Activated CD8-positive, alpha-beta T cell treated with anti-CD3 and anti-CD28 coated beads for 36 hours (primary cell): ENCODE measurements around the gene RNPEP. TPM values are rescaled to one million over a fixed set of nuclear protein-coding genes. Genes with fewer than 3 reads are reported as not detected.
A peak's percentile ranks its signal among the peaks of the same experiment; 100 is the strongest.

Experiments
- ATAC-seq: fragments of 200-7000 bp; cut with Tn5 transposase; one replicate; pipeline ENCODE4 v1.10.0; 2021; ENCODE audit warnings: mild to moderate bottlenecking, moderate library complexity
- CTCF ChIA-PET: fragments of 350-600 bp; sonication (Branson Sonifier 250); formaldehyde crosslinking; loops from one replicate; lab custom pipeline; 2021; ENCODE audit warnings: antibody characterized with exemption; lab: Charles Lee
- POLR2A ChIA-PET: fragments of 350-600 bp; sonication (Branson Sonifier 250); formaldehyde crosslinking; loops from one replicate; lab custom pipeline; 2021; ENCODE audit warnings: antibody characterized with exemption; lab: Charles Lee
- DNase-seq: peaks from one replicate; pipeline ENCODE4 v3.0.0-alpha.2; 2020
- H3K27ac Mint-ChIP-seq: one replicate; pipeline ENCODE4 v1.8.0; 2021; ENCODE audit warnings: mild to moderate bottlenecking, mixed read lengths
- H3K27me3 Mint-ChIP-seq: one replicate; pipeline ENCODE4 v1.8.0; 2021; ENCODE audit warnings: mixed read lengths
- H3K36me3 Mint-ChIP-seq: one replicate; pipeline ENCODE4 v1.8.0; 2021; ENCODE audit warnings: low read depth, mixed read lengths
- H3K4me1 Mint-ChIP-seq: one replicate; pipeline ENCODE4 v1.8.0; 2021; ENCODE audit warnings: low read depth, mixed read lengths
- H3K4me3 Mint-ChIP-seq: one replicate; pipeline ENCODE4 v1.8.0; 2021; ENCODE audit warnings: mild to moderate bottlenecking, moderate library complexity, mixed read lengths
- H3K9me3 Mint-ChIP-seq: one replicate; pipeline ENCODE4 v1.8.0; 2021; ENCODE audit warnings: mixed read lengths
- intact Hi-C: fragments of 100-400 bp; cut with micrococcal nuclease; formaldehyde crosslinking; loops from one replicate; pipeline ENCODE4 v1.10.0; 2022
- total RNA-seq, 2 experiments: library from RNA; stranded (reverse); gene quantifications; one replicate each; pipeline ENCODE4 v1.2.3, GENCODE V29; 2021
- TF ChIP-seq, protein P1 (sequence below): fragments of 200-600 bp; IDR thresholded peaks from one replicate; pipeline ENCODE4 v1.8.0; 2022; ENCODE audit warnings: antibody characterized with exemption, mild to moderate bottlenecking

Gene RNPEP
- total RNA-seq, 2 experiments from 2014 or later: 37.8 to 39.5 TPM

DNA sequence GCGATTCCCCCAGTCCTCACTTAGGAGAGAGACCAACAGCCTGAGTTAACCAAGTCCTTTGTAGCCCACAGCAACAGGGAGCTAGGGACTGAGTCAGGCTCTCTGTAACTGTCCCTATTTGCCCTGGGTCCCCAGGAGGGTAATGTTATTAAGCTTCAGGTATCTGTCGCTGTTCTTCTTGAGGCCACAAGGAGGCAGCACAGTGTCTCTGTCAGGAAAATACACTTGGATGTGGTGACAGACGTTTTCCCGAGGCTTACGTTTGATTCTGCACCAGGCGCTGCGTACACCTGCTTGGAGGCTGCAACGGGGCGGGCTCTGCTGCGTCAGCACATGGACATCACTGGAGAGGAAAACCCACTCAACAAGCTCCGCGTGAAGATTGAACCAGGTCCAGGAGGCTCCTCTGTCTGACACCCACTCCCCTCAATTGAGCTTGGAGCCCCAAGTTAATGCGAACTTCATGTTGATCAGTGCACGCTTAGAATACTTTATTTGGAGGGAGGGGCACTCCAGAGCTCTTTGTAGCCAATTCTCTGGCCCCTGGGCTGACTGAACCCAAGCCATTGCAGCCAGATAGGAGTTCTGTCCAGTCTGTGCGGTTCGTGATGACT lies 17.3 kb downstream of the RNPEP start:
- ChIA-PET CTCF (interaction anchor here (0.5 to 4.4 kb wide), 54 partner anchors 9 to 487 kb away, joined by 3 to 48 read pairs (median 4); partner anchors contain the start of genes ELF3, LMOD1 and RNPEP), POLR2A (interaction anchor here (0.7 to 1.4 kb wide), 4 partner anchors 10 to 104 kb away, joined by 3 to 4 read pairs (median 3); no protein-coding TSS in a partner anchor)
- H3K36me3 Mint-ChIP-seq: peaks cover 28% of the 10 kb centered on the region
- no peak overlapping the region for H3K27ac Mint-ChIP-seq
- H3K9me3 Mint-ChIP-seq: no peaks in the 10 kb centered on the region
- no peak overlapping the region for H3K4me3 Mint-ChIP-seq
- H3K4me1 Mint-ChIP-seq: no peaks in the 10 kb centered on the region
- ATAC-seq (peak; percentile 92), DNase-seq (peak; percentile 36)
- no peaks in the 10 kb centered on the region for H3K27me3 Mint-ChIP-seq
- intact Hi-C loops: no loop called here
- TF ChIP-seq, protein P1, sequence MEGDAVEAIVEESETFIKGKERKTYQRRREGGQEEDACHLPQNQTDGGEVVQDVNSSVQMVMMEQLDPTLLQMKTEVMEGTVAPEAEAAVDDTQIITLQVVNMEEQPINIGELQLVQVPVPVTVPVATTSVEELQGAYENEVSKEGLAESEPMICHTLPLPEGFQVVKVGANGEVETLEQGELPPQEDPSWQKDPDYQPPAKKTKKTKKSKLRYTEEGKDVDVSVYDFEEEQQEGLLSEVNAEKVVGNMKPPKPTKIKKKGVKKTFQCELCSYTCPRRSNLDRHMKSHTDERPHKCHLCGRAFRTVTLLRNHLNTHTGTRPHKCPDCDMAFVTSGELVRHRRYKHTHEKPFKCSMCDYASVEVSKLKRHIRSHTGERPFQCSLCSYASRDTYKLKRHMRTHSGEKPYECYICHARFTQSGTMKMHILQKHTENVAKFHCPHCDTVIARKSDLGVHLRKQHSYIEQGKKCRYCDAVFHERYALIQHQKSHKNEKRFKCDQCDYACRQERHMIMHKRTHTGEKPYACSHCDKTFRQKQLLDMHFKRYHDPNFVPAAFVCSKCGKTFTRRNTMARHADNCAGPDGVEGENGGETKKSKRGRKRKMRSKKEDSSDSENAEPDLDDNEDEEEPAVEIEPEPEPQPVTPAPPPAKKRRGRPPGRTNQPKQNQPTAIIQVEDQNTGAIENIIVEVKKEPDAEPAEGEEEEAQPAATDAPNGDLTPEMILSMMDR: peak; percentile 75

DNA sequence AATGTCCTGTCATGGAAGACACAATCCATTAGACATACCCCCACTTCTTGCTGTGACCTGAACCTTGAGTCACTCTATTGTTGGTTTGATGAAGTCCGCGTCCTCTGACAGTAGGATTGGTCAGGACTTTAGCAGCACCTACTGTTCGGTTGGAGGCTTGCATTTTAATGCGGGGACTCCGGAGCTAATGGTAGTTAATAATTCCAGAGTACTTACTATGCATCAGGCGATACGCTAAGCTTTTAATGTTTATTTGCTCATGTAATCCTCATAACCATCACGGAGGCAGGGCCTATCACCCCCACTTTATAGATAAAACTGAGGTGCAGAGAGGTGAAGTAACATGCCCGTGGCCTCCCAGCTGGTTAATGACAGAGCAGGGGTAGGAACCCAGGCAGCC lies 20.1 kb downstream of the RNPEP start:
- ChIA-PET POLR2A (no interaction called here), CTCF (interaction anchor here (0.7 to 4.4 kb wide), 2 partner anchors 106 to 133 kb away, joined by 3 to 48 read pairs; no protein-coding TSS in a partner anchor)
- Mint-ChIP-seq H3K27ac (no peak overlapping the region), H3K4me1 (no peaks in the 10 kb centered on the region), H3K4me3 (no peak overlapping the region), H3K27me3 (no peaks in the 10 kb centered on the region), H3K9me3 (no peaks in the 10 kb centered on the region), H3K36me3 (peaks cover 34% of the 10 kb centered on the region)
- no peak for DNase-seq
- intact Hi-C loops: no loop called here
- TF ChIP-seq, protein P1: no peak
- ATAC-seq: no peak

DNA sequence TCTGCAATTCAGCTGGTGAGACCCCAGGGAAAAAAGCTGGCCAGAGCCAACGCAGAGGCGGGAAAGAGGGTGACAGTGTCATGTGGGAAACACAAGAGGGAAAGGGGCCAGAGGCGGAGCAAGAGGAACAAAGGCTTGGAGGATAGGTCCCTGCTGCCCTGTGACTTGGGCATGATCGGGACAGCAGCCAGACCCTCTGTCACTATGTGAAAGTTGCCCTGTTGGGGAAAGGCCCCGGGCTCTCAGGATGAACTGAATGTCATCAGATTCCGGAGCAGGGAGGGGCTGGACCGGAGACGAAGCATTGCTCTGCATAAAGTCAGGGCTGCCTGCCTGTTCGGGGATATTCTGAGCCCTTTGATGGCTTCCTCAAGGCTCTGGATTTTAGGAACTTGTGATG lies 22.3 kb downstream of the RNPEP start:
- intact Hi-C loops: loop anchor here (5.0 kb wide), 2 partner anchors 118 to 133 kb away; partner anchors contain the start of gene GPR37L1
- no peaks in the 10 kb centered on the region for H3K9me3 Mint-ChIP-seq
- H3K4me3 Mint-ChIP-seq: no peak overlapping the region
- H3K4me1 Mint-ChIP-seq: peaks cover 2% of the 10 kb centered on the region
- H3K27ac Mint-ChIP-seq: no peak overlapping the region
- ATAC-seq: no peak
- POLR2A ChIA-PET: interaction anchor here (0.9 kb wide), 1 partner anchor 13 kb away, joined by 3 read pairs; no protein-coding TSS in a partner anchor
- H3K36me3 Mint-ChIP-seq: peaks cover 33% of the 10 kb centered on the region
- CTCF ChIA-PET: interaction anchor here (1.3 to 1.5 kb wide), 2 partner anchors 109 to 131 kb away, joined by 5 to 6 read pairs; no protein-coding TSS in a partner anchor
- TF ChIP-seq, protein P1: no peak
- no peaks in the 10 kb centered on the region for H3K27me3 Mint-ChIP-seq
- no peak for DNase-seq

DNA sequence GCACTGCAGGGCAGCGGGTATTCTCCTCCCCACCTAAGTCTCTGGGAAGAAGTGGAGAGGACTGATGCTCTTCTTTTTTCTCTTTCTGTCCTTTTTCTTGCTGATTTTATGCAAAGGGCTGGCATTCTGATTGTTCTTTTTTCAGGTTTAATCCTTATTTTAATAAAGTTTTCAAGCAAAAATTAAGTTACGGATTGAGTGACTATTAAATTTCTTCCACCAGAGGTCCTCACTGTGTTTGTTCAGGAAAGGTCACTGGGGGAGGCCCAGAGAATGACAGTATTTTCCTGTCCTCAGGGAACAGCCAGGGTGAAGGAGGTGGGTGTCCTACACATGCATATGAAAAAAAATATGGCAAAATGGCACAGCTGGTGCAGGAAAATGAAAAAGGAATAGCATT lies 23.5 kb downstream of the RNPEP start:
- POLR2A ChIA-PET: interaction anchor here (0.9 kb wide), 1 partner anchor 47 kb away, joined by 3 read pairs; no protein-coding TSS in a partner anchor
- H3K36me3 Mint-ChIP-seq: peaks cover 26% of the 10 kb centered on the region
- no peak for ATAC-seq

More for the DNA sequence above, 23.5 kb downstream of the RNPEP start:
- intact Hi-C loops: loop anchor here (5.0 kb wide), 2 partner anchors 116 to 131 kb away; partner anchors contain the start of gene GPR37L1
- no peaks in the 10 kb centered on the region for H3K27me3 Mint-ChIP-seq
- no peaks in the 10 kb centered on the region for H3K9me3 Mint-ChIP-seq
- peaks cover 2% of the 10 kb centered on the region for H3K4me1 Mint-ChIP-seq
- H3K4me3 Mint-ChIP-seq: no peak overlapping the region
- no peak for DNase-seq
- CTCF ChIA-PET: interaction anchor here (1.3 to 1.5 kb wide), 2 partner anchors 110 to 130 kb away, joined by 5 to 6 read pairs; no protein-coding TSS in a partner anchor
- H3K27ac Mint-ChIP-seq: no peak overlapping the region
- TF ChIP-seq, protein P1: no peak
